HEK293T (cell line): Measurements from ENCODE around the gene FEM1C.

Experiments
- ARNT ChIP-seq: fragments of 450-650 bp; IDR thresholded peaks from 2 replicates; pipeline ENCODE4 v1.6.1; 2017; ENCODE audit warnings: mild to moderate bottlenecking
- BHLHE40 ChIP-seq: fragments of 450-650 bp; IDR thresholded peaks from 2 replicates; pipeline ENCODE4 v1.6.1; 2016; ENCODE audit warnings: mild to moderate bottlenecking, moderate library complexity, borderline replicate concordance
- ELF4 ChIP-seq: fragments of 450-650 bp; IDR thresholded peaks from 2 replicates; pipeline ENCODE4 v1.6.1; 2017; ENCODE audit warnings: antibody characterized with exemption
- FOXA1 ChIP-seq: fragments of 450-650 bp; IDR thresholded peaks from 2 replicates; pipeline ENCODE4 v1.6.1; 2016; ENCODE audit warnings: mild to moderate bottlenecking
- FOXK2 ChIP-seq: fragments of 450-650 bp; IDR thresholded peaks from 2 replicates; pipeline ENCODE4 v1.6.1; 2016; ENCODE audit warnings: mild to moderate bottlenecking
- FOXM1 ChIP-seq: fragments of 450-650 bp; IDR thresholded peaks from 2 replicates; pipeline ENCODE4 v1.6.1; 2017; ENCODE audit warnings: mild to moderate bottlenecking, borderline replicate concordance
- HDGF ChIP-seq: fragments of 450-650 bp; IDR thresholded peaks from 2 replicates; pipeline ENCODE4 v1.6.1; 2017; ENCODE audit warnings: antibody characterized with exemption, borderline replicate concordance
- L3MBTL2 ChIP-seq: fragments of 450-650 bp; conservative IDR thresholded peaks from 2 replicates; pipeline ENCODE4 v1.6.1; 2016; ENCODE audit warnings: mild to moderate bottlenecking
- LEF1 ChIP-seq: fragments of 450-650 bp; IDR thresholded peaks from 2 replicates; pipeline ENCODE4 v1.6.1; 2017; ENCODE audit warnings: mild to moderate bottlenecking, borderline replicate concordance
- NFRKB ChIP-seq: fragments of 450-650 bp; IDR thresholded peaks from 2 replicates; pipeline ENCODE4 v1.6.1; 2016; ENCODE audit warnings: mild to moderate bottlenecking, moderate library complexity
- SP1 ChIP-seq: fragments of 450-650 bp; IDR thresholded peaks from 2 replicates; pipeline ENCODE4 v1.6.1; 2017
- SUZ12 ChIP-seq: fragments of 450-650 bp; IDR thresholded peaks from 2 replicates; pipeline ENCODE4 v1.6.1; 2016; ENCODE audit warnings: mild to moderate bottlenecking
- TARDBP ChIP-seq: fragments of 450-650 bp; IDR thresholded peaks from 2 replicates; pipeline ENCODE4 v1.6.1; 2016

GRCh38 chr5:115535479-115536035, 9.0 kb downstream of the FEM1C start:
- TF ChIP-seq FOXA1 = no peak
- TF ChIP-seq ARNT = no peak
- TF ChIP-seq NFRKB = no peak
- TF ChIP-seq L3MBTL2 = no peak
- no peak for TF ChIP-seq HDGF
- TF ChIP-seq ELF4 = no peak
- no peak for TF ChIP-seq BHLHE40
- no peak for TF ChIP-seq FOXK2
- TF ChIP-seq TARDBP = no peak
- no peak for TF ChIP-seq SUZ12
- TF ChIP-seq LEF1 = no peak
- no peak for TF ChIP-seq FOXM1
- TF ChIP-seq SP1 = no peak
